HCT116 (cell line): ENCODE data around the gene TSPAN33. TPM values are rescaled to one million over a fixed set of nuclear protein-coding genes. Genes with fewer than 3 reads are reported as not detected.
"Not testable (repeated sequence)": the region's sequence is repeated elsewhere in the genome, so short reads cannot be mapped to it uniquely, and the experiment has no call there.

Experiments
- ATAC-seq: fragments of 200-7000 bp; cut with Tn5 transposase; 2 replicates; pipeline ENCODE4 v1.9.1; 2020; ENCODE audit warnings: mild to moderate bottlenecking, moderate library complexity
- BruUV-seq: library from RNA; stranded (reverse); fragments of 400-500 nt; replicated peaks from 2 replicates; lab custom pipeline; 2021; lab: Mats Ljungman, UMichigan
- CTCF ChIA-PET: fragments of 300-600 bp; sonication (Branson Sonifier 250); formaldehyde crosslinking; loops from one replicate; lab custom pipeline; 2021; ENCODE audit warnings: antibody characterized with exemption; lab: Charles Lee
- POLR2A ChIA-PET: fragments of 300-600, 350-600 bp; sonication (Branson Sonifier 250); formaldehyde crosslinking; loops from one replicate; lab custom pipeline; 2021; ENCODE audit warnings: antibody characterized with exemption; lab: Charles Lee
- RAD21 ChIA-PET, 2 experiments: fragments of 300-600 bp; sonication (Branson Sonifier 250); formaldehyde crosslinking; loops; one replicate each; lab custom pipeline; 2023; ENCODE audit warnings: low total read pairs in 2 of 2; ENCODE audit not compliant: uncharacterized antibody in 2 of 2, unreplicated experiment in 2 of 2, low non-redundant PET in 1 of 2; lab: Charles Lee
- DNase-seq: peaks from one replicate; pipeline ENCODE4 v3.0.0-alpha.2; 2010; ENCODE audit warnings: low read depth, low spot score
- H2AFZ ChIP-seq: fragments of 200-600 bp; shearing (Covaris generic), sonication (generic); 2 replicates; pipeline ENCODE4 v1.6.1; 2017; ENCODE audit warnings: low read depth, mixed run types, mixed read lengths, antibody characterized with exemption, low read length; ENCODE audit not compliant: poor library complexity, severe bottlenecking
- H3K27ac ChIP-seq: 2 replicates; pipeline ENCODE4 v1.5.1; 2012; ENCODE audit warnings: low read depth, low read length
- H3K27me3 ChIP-seq: fragments of 200-600 bp; sonication (generic); 2 replicates; pipeline ENCODE4 v1.6.1; 2016; ENCODE audit warnings: mixed run types, low read length, mixed read lengths; ENCODE audit not compliant: insufficient read depth
- H3K36me3 ChIP-seq, 2 experiments: fragments of 200-500 bp in 1 of 2; fragments of 200-600 bp in 1 of 2; sonication (Bioruptor generic) in 1 of 2; sonication (generic) in 1 of 2; 2 replicates each; pipeline versions ENCODE4 v1.5.1 to v1.6.1; 2014 to 2016; ENCODE audit warnings: low read length in 2 of 2, inconsistent platforms in 1 of 2, mixed read lengths in 1 of 2, mixed run types in 1 of 2; ENCODE audit not compliant: insufficient read depth in 2 of 2, control insufficient read depth in 1 of 2
- H3K4me1 ChIP-seq, 2 experiments: fragments of 200-600 bp in 1 of 2; sonication (generic) in 1 of 2; 2 replicates each; pipeline versions ENCODE4 v1.5.1 to v1.6.1; 2012 to 2017; ENCODE audit warnings: low read length in 2 of 2, inconsistent platforms in 1 of 2, mild to moderate bottlenecking in 1 of 2, mixed read lengths in 1 of 2, mixed run types in 1 of 2, moderate library complexity in 1 of 2; ENCODE audit not compliant: insufficient read depth in 2 of 2, control insufficient read depth in 1 of 2
- H3K4me2 ChIP-seq: fragments of 200-600 bp; sonication (generic); 2 replicates; pipeline ENCODE4 v1.6.1; 2017; ENCODE audit warnings: mixed run types, low read length, mixed read lengths
- H3K4me3 ChIP-seq, 2 experiments: fragments of 200-600 bp in 1 of 2; sonication (generic) in 1 of 2; replicated peaks in 1 of 2; 2 replicates each; pipeline ENCODE4 v1.5.1; 2011 to 2016; ENCODE audit warnings: low read length in 2 of 2, control low read depth in 1 of 2, low read depth in 1 of 2, mild to moderate bottlenecking in 1 of 2, mixed read lengths in 1 of 2, mixed run types in 1 of 2
- H3K79me2 ChIP-seq: fragments of 200-600 bp; sonication (generic); 2 replicates; pipeline ENCODE4 v1.6.1; 2017; ENCODE audit warnings: mild to moderate bottlenecking, mixed run types, low read length, moderate library complexity, mixed read lengths; ENCODE audit not compliant: insufficient read depth
- H3K9ac ChIP-seq: fragments of 200-600 bp; sonication (generic); 2 replicates; pipeline ENCODE4 v1.6.1; 2016; ENCODE audit warnings: low read length, mixed read lengths
- H3K9me2 ChIP-seq: fragments of 200-600 bp; sonication (generic), shearing (Covaris generic); 2 replicates; pipeline ENCODE4 v1.6.1; 2017; ENCODE audit warnings: mixed run types, mild to moderate bottlenecking, moderate library complexity; ENCODE audit not compliant: insufficient read depth
- H3K9me3 ChIP-seq, 2 experiments: fragments of 200-500 bp in 1 of 2; fragments of 200-600 bp in 1 of 2; sonication (Bioruptor generic) in 1 of 2; sonication (generic) in 1 of 2; 2 replicates each; pipeline ENCODE4 v1.6.1; 2014 to 2017; ENCODE audit warnings: low read length in 2 of 2, mixed read lengths in 2 of 2, inconsistent platforms in 1 of 2, low read depth in 1 of 2, mild to moderate bottlenecking in 1 of 2, mixed run types in 1 of 2, moderate library complexity in 1 of 2; ENCODE audit not compliant: control insufficient read depth in 1 of 2, insufficient read depth in 1 of 2
- H4K20me1 ChIP-seq: fragments of 200-600 bp; sonication (generic), shearing (Covaris generic); 2 replicates; pipeline ENCODE4 v1.6.1; 2017; ENCODE audit warnings: mixed run types, mild to moderate bottlenecking, moderate library complexity; ENCODE audit not compliant: insufficient read depth
- CBX3 ChIP-seq: IDR thresholded peaks from 2 replicates; pipeline ENCODE4 v1.6.1; 2012; ENCODE audit warnings: low read depth
- CTCF ChIP-seq, 3 experiments: fragments of 200-600 bp in 1 of 3; sonication (generic) in 1 of 3; IDR thresholded peaks in 2 of 3; conservative IDR thresholded peaks in 1 of 3; 2 replicates each; pipeline ENCODE4 v1.5.1; 2012 to 2017; ENCODE audit warnings: low read depth in 2 of 3, low read length in 2 of 3, antibody characterized with exemption in 1 of 3, borderline replicate concordance in 1 of 3, control low read depth in 1 of 3, mild to moderate bottlenecking in 1 of 3, mixed read lengths in 1 of 3, mixed run types in 1 of 3, moderate library complexity in 1 of 3; ENCODE audit not compliant: insufficient read depth in 1 of 3
- YY1 ChIP-seq: IDR thresholded peaks from 2 replicates; pipeline ENCODE4 v1.6.1; 2011; ENCODE audit warnings: low read length, low read depth, moderate library complexity, mild to moderate bottlenecking; ENCODE audit not compliant: insufficient replicate concordance; ENCODE audit errors: extremely low read depth
- intact Hi-C: fragments of 100-400 bp; cut with micrococcal nuclease; formaldehyde crosslinking; loops from 2 replicates; pipeline ENCODE4 v1.10.0; 2022
- total RNA-seq: library from RNA; stranded (reverse); gene quantifications from one replicate; pipeline ENCODE4 v1.2.1, GENCODE V29; 2021; ENCODE audit not compliant: unreplicated experiment

TSPAN33 gene
- total RNA-seq, 1 experiment from 2014 or later = 22.2 TPM

- POLR2A ChIA-PET = no interaction called here
- H2AFZ ChIP-seq = no peak overlapping the region
- intact Hi-C loops = no loop called here
- no peak overlapping the region for H3K9ac ChIP-seq
- H3K9me2 ChIP-seq = no peaks in the 10 kb centered on the region
- CTCF ChIA-PET = no interaction called here
- BruUV-seq = no TSS peak
- H3K27ac ChIP-seq = no peak overlapping the region
- ATAC-seq (no peak), DNase-seq (no peak)
- H3K27me3 ChIP-seq = no peaks in the 10 kb centered on the region
- RAD21 ChIA-PET = no interaction called here
- no peaks in the 10 kb centered on the region for H3K79me2 ChIP-seq
- no peak overlapping the region for H3K4me2 ChIP-seq
- H3K36me3 ChIP-seq = no peaks in the 10 kb centered on the region
- no peaks in the 10 kb centered on the region for H3K9me3 ChIP-seq
- H3K4me1 ChIP-seq = no peaks in the 10 kb centered on the region
- TF ChIP-seq YY1 (no peak), CTCF (IDR thresholded peaks at IDR 0.05 in 2 of 3, conservative IDR thresholded peaks at IDR 0.05 in 1 of 3; ENCODE audit: borderline replicate concordance in 1 of 3, insufficient read depth in 1 of 3, low read depth in 2 of 3, low read length in 2 of 3) (no peak), CBX3 (no peak)
- no peaks in the 10 kb centered on the region for H4K20me1 ChIP-seq
- H3K4me3 ChIP-seq = no peak overlapping the region
Measured at GRCh38 chr7:129170441-129171021, 26.0 kb downstream of the TSPAN33 start.

GRCh38 chr7:129173861-129174260 lies 29.4 kb downstream of the TSPAN33 start:
- CTCF ChIA-PET = interaction anchor here (1.3 kb wide), 1 partner anchor 10 kb away, joined by 3 read pairs; no protein-coding TSS in a partner anchor

More at GRCh38 chr7:129173861-129174260, 29.4 kb downstream of the TSPAN33 start:
- H3K79me2 ChIP-seq, H3K36me3 ChIP-seq, H4K20me1 ChIP-seq, intact Hi-C loops, DNase-seq, H3K4me1 ChIP-seq, H3K27me3 ChIP-seq, RAD21 ChIA-PET, POLR2A ChIA-PET, ATAC-seq, H2AFZ ChIP-seq, H3K27ac ChIP-seq, H3K9me3 ChIP-seq, H3K9ac ChIP-seq, BruUV-seq, H3K4me3 ChIP-seq, H3K4me2 ChIP-seq, H3K9me2 ChIP-seq: not testable (repeated sequence)
